MM.1S (cell line): ENCODE data around the gene ABTB2.

Experiments
- CTCF ChIP-seq: fragments of 300-600 bp; sonication (generic); IDR thresholded peaks from 2 replicates; pipeline ENCODE4 v1.5.1; 2016; ENCODE audit warnings: antibody characterized with exemption, low read length, mixed read lengths
- EZH2phosphoT487 ChIP-seq: fragments of 300-600 bp; sonication (generic); IDR thresholded peaks from 2 replicates; pipeline ENCODE4 v1.6.1; 2018; ENCODE audit warnings: antibody characterized with exemption, low read length

GRCh38 chr11:34183848-34184391 is 173.9 kb downstream of the ABTB2 start:
- TF ChIP-seq CTCF, result no peak
- TF ChIP-seq EZH2phosphoT487, result no peak
